ENCODE measurements around the gene SPSB1. TPM values are rescaled to one million over a fixed set of nuclear protein-coding genes. Genes with fewer than 3 reads are reported as not detected.

The SPSB1 gene
- total RNA-seq, 2 donors from 2014 or later, result 29.0 to 57.1 TPM

DNA sequence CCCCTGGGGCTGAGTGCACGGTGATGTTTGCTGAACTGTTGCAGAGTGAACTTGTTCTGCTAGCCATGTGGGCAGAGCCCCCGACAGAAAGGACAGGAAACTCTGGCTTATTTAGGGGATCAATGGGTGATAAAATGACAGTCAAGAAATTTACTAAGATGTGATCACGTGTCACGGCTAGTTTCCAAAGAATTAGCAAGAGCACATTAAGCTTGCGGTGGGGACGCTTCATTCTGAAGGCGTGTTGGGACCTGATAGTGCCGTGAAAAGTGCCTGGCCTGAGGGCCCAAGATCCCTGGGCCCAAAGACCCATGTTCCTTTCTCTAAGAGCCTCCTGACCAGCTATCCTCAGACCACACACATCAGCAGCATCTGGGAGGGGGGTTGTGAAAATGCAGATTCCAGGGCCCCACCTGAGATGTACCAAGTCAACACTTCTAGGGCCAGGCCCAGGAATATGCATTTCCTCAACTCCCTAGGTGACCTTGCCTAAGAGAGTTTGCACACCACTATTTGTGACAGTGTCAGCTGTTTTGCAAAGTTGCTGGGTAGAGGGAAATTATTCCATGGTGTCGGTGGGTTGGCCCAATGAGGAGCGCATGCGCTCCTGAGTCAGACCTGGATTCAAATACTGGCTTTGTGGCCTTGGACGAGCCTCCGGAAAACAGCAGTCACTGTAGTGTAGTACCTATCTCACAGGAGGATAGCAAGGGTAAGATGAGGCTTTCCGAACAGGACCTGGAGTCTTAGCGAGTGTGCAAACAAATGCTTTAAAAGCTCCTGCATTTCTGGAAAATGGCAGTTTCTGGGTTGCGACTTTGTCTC is 77.5 kb downstream of the SPSB1 start:
- intact Hi-C loops (cut with DNase I), result loop anchor here (5.0 kb wide), 2 partner anchors 43 to 78 kb away; partner anchors contain the start of gene SPSB1
- WGBS, result 70% methylated on average over 16 of the region's 16 CpGs
- Histone ChIP-seq H3K4me1 (replicated peaks) (no peaks in the 10 kb centered on the region), H3K27me3 (replicated peaks; ENCODE audit: insufficient read depth) (no peaks in the 10 kb centered on the region), H3K4me3 (no peak overlapping the region), H3K9me3 (no peaks in the 10 kb centered on the region), H3K36me3 (no peaks in the 10 kb centered on the region), H3K27ac (peak overlapping the region in 1 of 2 donors; percentile 6)
- TF ChIP-seq POLR2A (IDR thresholded peaks at IDR 0.05), result no peak
- no peak for TF ChIP-seq POLR2AphosphoS5 (IDR thresholded peaks at IDR 0.05)
- TF ChIP-seq CTCF (IDR thresholded peaks at IDR 0.05), result no peak
- DNase-seq (ENCODE audit: low spot score), result no peak

DNA sequence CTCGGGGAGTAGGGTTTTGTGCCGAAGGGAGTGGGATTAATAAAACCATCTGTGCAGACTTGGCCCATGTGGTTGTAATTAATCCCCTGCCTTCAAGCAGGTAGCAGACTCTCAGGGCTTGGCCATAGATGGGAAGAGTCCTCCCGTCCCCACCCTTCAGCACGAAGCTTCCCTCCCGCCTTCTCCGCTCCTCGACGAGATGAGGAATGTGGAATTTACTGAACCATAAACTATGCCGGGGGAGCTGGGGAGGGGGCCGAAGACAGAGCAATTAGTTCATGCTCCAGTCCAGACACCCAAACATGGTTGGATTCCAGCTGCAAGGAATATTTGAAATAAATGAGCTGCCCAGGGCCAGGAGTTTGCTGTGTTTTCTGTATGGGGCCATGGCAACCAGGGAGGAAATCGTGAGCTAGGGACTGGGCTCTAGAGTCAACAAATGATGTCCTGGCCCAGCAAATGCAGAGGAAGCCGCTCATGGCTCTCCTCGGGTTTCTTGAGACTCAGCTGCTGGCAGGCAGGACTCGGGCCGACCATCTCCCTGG is 78.8 kb downstream of the SPSB1 start:
- TF ChIP-seq POLR2A (IDR thresholded peaks at IDR 0.05), result no peak
- peak; percentile 43 for TF ChIP-seq POLR2AphosphoS5 (IDR thresholded peaks at IDR 0.05)
- H3K9me3 ChIP-seq, result no peaks in the 10 kb centered on the region
- peak overlapping the region; percentile 56 to 57 for H3K27ac ChIP-seq
- H3K27me3 ChIP-seq (replicated peaks; ENCODE audit: insufficient read depth), result no peaks in the 10 kb centered on the region
- H3K4me3 ChIP-seq, result no peak overlapping the region
- intact Hi-C loops (cut with DNase I), result loop anchor here (5.0 kb wide), 1 partner anchor 79 kb away; the partner anchor contains the start of gene SPSB1
- no peaks in the 10 kb centered on the region for H3K36me3 ChIP-seq
- H3K4me1 ChIP-seq (replicated peaks), result no peaks in the 10 kb centered on the region
- 28% methylated on average over 15 of the region's 15 CpGs for WGBS
- peak; percentile 16 for DNase-seq (ENCODE audit: low spot score)

DNA sequence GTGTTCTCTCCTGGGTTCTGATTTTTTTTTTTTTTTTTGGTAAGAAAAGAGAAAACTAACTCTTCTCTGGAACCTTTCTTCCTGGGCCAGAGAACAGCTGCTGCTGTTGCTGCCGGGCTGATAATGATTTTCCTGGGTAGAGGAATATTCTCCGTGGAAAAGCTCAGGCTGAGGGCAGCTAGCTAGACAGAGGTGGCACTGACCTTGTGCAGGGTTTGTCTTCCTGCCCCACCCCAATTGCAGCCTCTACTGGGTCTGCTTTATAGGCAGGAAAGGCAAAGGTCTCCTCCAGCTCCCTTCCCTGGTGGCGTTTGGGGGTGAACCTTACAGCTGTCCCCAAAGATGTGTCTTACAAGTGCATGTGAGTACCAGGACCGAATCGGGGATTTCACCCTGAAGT is 79.3 kb downstream of the SPSB1 start:
- TF ChIP-seq POLR2AphosphoS5 (IDR thresholded peaks at IDR 0.05) (no peak), CTCF (IDR thresholded peaks at IDR 0.05) (no peak), POLR2A (IDR thresholded peaks at IDR 0.05) (no peak)
- Histone ChIP-seq H3K4me1 (replicated peaks) (no peaks in the 10 kb centered on the region), H3K27ac (peak overlapping the region; percentile 37 to 56), H3K27me3 (replicated peaks; ENCODE audit: insufficient read depth) (no peaks in the 10 kb centered on the region), H3K36me3 (no peaks in the 10 kb centered on the region), H3K4me3 (no peak overlapping the region), H3K9me3 (no peaks in the 10 kb centered on the region)
- intact Hi-C loops (cut with DNase I), result loop anchor here (5.0 kb wide), 1 partner anchor 80 kb away; the partner anchor contains the start of gene SPSB1
- no peak for DNase-seq (ENCODE audit: low spot score)
- 37% methylated on average over 5 of the region's 5 CpGs for WGBS

DNA sequence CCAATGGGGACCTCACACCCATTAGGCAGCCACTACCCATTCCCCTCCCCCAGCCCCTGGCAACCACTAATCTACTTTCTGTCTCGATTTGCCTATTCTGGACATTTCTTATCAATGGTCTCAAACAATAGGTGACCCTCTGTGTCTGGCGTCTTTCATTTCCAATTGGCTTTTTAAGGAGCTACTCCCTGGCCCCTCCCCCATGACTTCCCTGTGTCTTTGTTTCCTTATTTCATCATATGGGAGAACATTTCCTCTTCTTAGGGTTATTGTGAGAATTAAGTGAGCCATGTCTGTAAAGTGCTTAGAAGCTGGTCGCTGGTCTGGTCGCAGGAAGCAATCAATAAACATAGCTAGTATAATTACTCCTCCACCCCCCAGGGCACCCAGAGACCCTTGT is 80.9 kb downstream of the SPSB1 start:
- H3K4me1 ChIP-seq (replicated peaks), result no peaks in the 10 kb centered on the region
- no peak for DNase-seq (ENCODE audit: low spot score)
- H3K9me3 ChIP-seq, result no peaks in the 10 kb centered on the region
- no peak overlapping the region for H3K27ac ChIP-seq
- no peaks in the 10 kb centered on the region for H3K36me3 ChIP-seq
- intact Hi-C loops (cut with DNase I), result loop anchor here (5.0 kb wide), 1 partner anchor 81 kb away; the partner anchor contains the start of gene SPSB1
- TF ChIP-seq CTCF (IDR thresholded peaks at IDR 0.05) (no peak), POLR2AphosphoS5 (IDR thresholded peaks at IDR 0.05) (no peak), POLR2A (IDR thresholded peaks at IDR 0.05) (no peak)
- WGBS, result 88% methylated on average over 4 of the region's 4 CpGs
- H3K4me3 ChIP-seq, result no peak overlapping the region
- H3K27me3 ChIP-seq (replicated peaks; ENCODE audit: insufficient read depth), result no peaks in the 10 kb centered on the region

DNA sequence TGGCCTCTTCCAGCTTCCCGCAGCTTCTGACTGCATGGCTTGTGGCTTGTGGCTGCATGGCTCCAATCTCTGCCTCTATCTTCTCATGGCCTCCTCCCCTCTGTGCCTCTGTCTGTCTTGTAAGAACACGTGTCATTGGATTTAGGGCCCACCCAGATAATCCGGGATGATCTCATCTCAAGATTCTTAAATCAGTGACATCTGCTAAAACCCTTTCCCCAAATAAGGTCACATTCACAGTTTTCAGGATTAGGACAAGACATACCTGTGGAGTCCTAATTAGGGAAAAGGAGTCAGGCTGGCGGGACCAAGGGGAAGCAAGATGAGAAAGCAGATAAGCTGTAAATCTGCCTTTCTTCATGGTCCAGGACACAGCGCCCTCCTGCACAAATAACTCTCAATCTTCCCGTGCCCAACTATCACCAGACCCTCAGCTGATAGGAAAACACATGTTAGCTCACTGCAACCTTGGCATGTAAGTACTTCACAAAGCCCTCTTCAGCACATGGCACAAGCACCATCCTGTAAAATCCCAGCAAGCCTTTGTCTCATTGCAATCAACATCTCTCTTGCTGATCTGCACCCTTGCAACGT is 82.2 kb downstream of the SPSB1 start:
- intact Hi-C loops (cut with DNase I), result loop anchor here (5.0 kb wide), 2 partner anchors 52 to 83 kb away; partner anchors contain the start of gene SPSB1
- Histone ChIP-seq H3K9me3 (no peaks in the 10 kb centered on the region), H3K4me1 (replicated peaks) (no peaks in the 10 kb centered on the region), H3K27me3 (replicated peaks; ENCODE audit: insufficient read depth) (no peaks in the 10 kb centered on the region), H3K36me3 (no peaks in the 10 kb centered on the region), H3K4me3 (no peak overlapping the region), H3K27ac (peak overlapping the region in 1 of 2 donors; percentile 62)
- TF ChIP-seq POLR2A (IDR thresholded peaks at IDR 0.05), result no peak
- TF ChIP-seq POLR2AphosphoS5 (IDR thresholded peaks at IDR 0.05), result no peak
- TF ChIP-seq CTCF (IDR thresholded peaks at IDR 0.05), result no peak
- WGBS, result 67% methylated on average over 7 of the region's 7 CpGs
- no peak for DNase-seq (ENCODE audit: low spot score)

Data from prostate gland (tissue), 2 donors.